Measurements from ENCODE around the gene ARHGEF19. TPM values are rescaled to one million over a fixed set of nuclear protein-coding genes. Genes with fewer than 3 reads are reported as not detected.

ARHGEF19 gene
- total RNA-seq, 1 experiment from 2014 or later: 21.6 TPM

GRCh38 chr1:16158993-16159831, 53.2 kb downstream of the ARHGEF19 start:
- intact Hi-C loops (cut with micrococcal nuclease; ENCODE audit: unreplicated experiment): no loop called here
- H3K4me1 ChIP-seq (ENCODE audit: control insufficient read depth, insufficient read depth, low read length): peaks cover 61% of the 10 kb centered on the region
- no peak for ATAC-seq
- H3K36me3 ChIP-seq (ENCODE audit: control insufficient read depth, insufficient read depth, low read length): no peaks in the 10 kb centered on the region; the same call in 1 of the 2 replicates
- no TSS peak for BruUV-seq (replicated peaks)
- TF ChIP-seq, protein P1, sequence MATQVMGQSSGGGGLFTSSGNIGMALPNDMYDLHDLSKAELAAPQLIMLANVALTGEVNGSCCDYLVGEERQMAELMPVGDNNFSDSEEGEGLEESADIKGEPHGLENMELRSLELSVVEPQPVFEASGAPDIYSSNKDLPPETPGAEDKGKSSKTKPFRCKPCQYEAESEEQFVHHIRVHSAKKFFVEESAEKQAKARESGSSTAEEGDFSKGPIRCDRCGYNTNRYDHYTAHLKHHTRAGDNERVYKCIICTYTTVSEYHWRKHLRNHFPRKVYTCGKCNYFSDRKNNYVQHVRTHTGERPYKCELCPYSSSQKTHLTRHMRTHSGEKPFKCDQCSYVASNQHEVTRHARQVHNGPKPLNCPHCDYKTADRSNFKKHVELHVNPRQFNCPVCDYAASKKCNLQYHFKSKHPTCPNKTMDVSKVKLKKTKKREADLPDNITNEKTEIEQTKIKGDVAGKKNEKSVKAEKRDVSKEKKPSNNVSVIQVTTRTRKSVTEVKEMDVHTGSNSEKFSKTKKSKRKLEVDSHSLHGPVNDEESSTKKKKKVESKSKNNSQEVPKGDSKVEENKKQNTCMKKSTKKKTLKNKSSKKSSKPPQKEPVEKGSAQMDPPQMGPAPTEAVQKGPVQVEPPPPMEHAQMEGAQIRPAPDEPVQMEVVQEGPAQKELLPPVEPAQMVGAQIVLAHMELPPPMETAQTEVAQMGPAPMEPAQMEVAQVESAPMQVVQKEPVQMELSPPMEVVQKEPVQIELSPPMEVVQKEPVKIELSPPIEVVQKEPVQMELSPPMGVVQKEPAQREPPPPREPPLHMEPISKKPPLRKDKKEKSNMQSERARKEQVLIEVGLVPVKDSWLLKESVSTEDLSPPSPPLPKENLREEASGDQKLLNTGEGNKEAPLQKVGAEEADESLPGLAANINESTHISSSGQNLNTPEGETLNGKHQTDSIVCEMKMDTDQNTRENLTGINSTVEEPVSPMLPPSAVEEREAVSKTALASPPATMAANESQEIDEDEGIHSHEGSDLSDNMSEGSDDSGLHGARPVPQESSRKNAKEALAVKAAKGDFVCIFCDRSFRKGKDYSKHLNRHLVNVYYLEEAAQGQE (IDR thresholded peaks at IDR 0.05; ENCODE audit: insufficient read depth in 1 of 2, low read depth in 2 of 2, low read length in 1 of 2): no peak
- 0 out of 2 replicates have a peak, but pooled peaks have one; percentile 58 for TF ChIP-seq TCF7L2 (IDR thresholded peaks at IDR 0.05; ENCODE audit: low read depth, low read length)
- no peak for TF ChIP-seq POLR2AphosphoS5 (IDR thresholded peaks at IDR 0.05; ENCODE audit: low read depth, low read length)
- H3K4me3 ChIP-seq (ENCODE audit: low read depth in 2 of 2, low read length in 2 of 2): peak overlapping the region in 1 of 2 experiments; percentile 93; a peak in 2 of 4 replicates
- H3K9me3 ChIP-seq (ENCODE audit: control insufficient read depth, insufficient read depth, low read depth, low read length): no peaks in the 10 kb centered on the region
- no peak for DNase-seq (ENCODE audit: low read depth, low spot score)
- H3K27ac ChIP-seq (ENCODE audit: low read length): peak overlapping the region; percentile 100
- H3K27me3 ChIP-seq (ENCODE audit: control insufficient read depth, insufficient read depth, low read length): no peaks in the 10 kb centered on the region
- POLR2A ChIA-PET: no interaction called here
- CTCF ChIA-PET: no interaction called here
- in situ Hi-C loops (cut with HindIII; ENCODE audit: low pct_unique_long_range_greater_than_20kb, low sequenced_read_pairs): no loop called here

GRCh38 chr1:16158025-16158424, 54.4 kb downstream of the ARHGEF19 start:
- CTCF ChIA-PET: no interaction called here
- BruUV-seq (replicated peaks): TSS peak; percentile 77

More at GRCh38 chr1:16158025-16158424, 54.4 kb downstream of the ARHGEF19 start:
- POLR2A ChIA-PET: no interaction called here
- DNase-seq (ENCODE audit: low read depth, low spot score) (no peak), ATAC-seq (no peak)
- TF ChIP-seq, protein P1 (IDR thresholded peaks at IDR 0.05; ENCODE audit: insufficient read depth in 1 of 2, low read depth in 2 of 2, low read length in 1 of 2): no peak
- no peak for TF ChIP-seq SIN3A (IDR thresholded peaks at IDR 0.05; ENCODE audit: borderline replicate concordance, insufficient read depth, low read depth, low read length)
- no peak for TF ChIP-seq TCF7L2 (IDR thresholded peaks at IDR 0.05; ENCODE audit: low read depth, low read length)
- Histone ChIP-seq H3K36me3 (ENCODE audit: control insufficient read depth, insufficient read depth, low read length) (peaks cover 2% of the 10 kb centered on the region; the same call in 1 of the 2 replicates), H3K27ac (ENCODE audit: low read length) (peak overlapping the region; percentile 100), H3K9me3 (ENCODE audit: control insufficient read depth, insufficient read depth, low read depth, low read length) (no peaks in the 10 kb centered on the region), H3K27me3 (ENCODE audit: control insufficient read depth, insufficient read depth, low read length) (no peaks in the 10 kb centered on the region), H3K4me3 (ENCODE audit: low read depth in 2 of 2, low read length in 2 of 2) (peak overlapping the region; percentile 91 to 93), H3K4me1 (ENCODE audit: control insufficient read depth, insufficient read depth, low read length) (peaks cover 51% of the 10 kb centered on the region)
- intact Hi-C loops (cut with micrococcal nuclease; ENCODE audit: unreplicated experiment): no loop called here
- in situ Hi-C loops (cut with HindIII; ENCODE audit: low pct_unique_long_range_greater_than_20kb, low sequenced_read_pairs): no loop called here

All from Panc1 (cell line).